NCI-H2171 (cell line): ENCODE measurements around the gene CELF2.

Source experiments
- DNase-seq: peaks from one replicate; lab custom pipeline; 2025; lab: John Stamatoyannopoulos, UW

CELF2 gene

GRCh38 chr10:11157292-11158076, 139.8 kb downstream of the CELF2 start:
- DNase-seq, result no peak

GRCh38 chr10:11158080-11158479, 140.4 kb downstream of the CELF2 start:
- DNase-seq, result no peak

GRCh38 chr10:11159543-11160215, 142.0 kb downstream of the CELF2 start:
- no peak for DNase-seq

- no peak for DNase-seq
Observed at GRCh38 chr10:11161096-11161495, 143.4 kb downstream of the CELF2 start.

- no peak for DNase-seq
Observed at GRCh38 chr10:11161910-11162309, 144.2 kb downstream of the CELF2 start.

- DNase-seq, result no peak
Observed at GRCh38 chr10:11162828-11163599, 145.3 kb downstream of the CELF2 start.

GRCh38 chr10:11163780-11164550, 146.3 kb downstream of the CELF2 start:
- no peak for DNase-seq

- DNase-seq, result no peak
Observed at GRCh38 chr10:11164551-11164802, 146.8 kb downstream of the CELF2 start.

- DNase-seq, result no peak
Observed at GRCh38 chr10:11164803-11165590, 147.3 kb downstream of the CELF2 start.

GRCh38 chr10:11165591-11166543, 148.2 kb downstream of the CELF2 start:
- DNase-seq, result no peak

- DNase-seq, result no peak
Observed at GRCh38 chr10:11166550-11166949, 148.9 kb downstream of the CELF2 start.

GRCh38 chr10:11167233-11167966, 149.7 kb downstream of the CELF2 start:
- DNase-seq, result no peak

- DNase-seq, result no peak
Observed at GRCh38 chr10:11168423-11169090, 150.9 kb downstream of the CELF2 start.

- no peak for DNase-seq
Observed at GRCh38 chr10:11169976-11170375, 152.3 kb downstream of the CELF2 start.

- DNase-seq, result no peak
Observed at GRCh38 chr10:11170574-11170973, 152.9 kb downstream of the CELF2 start.

- no peak for DNase-seq
Observed at GRCh38 chr10:11170993-11171851, 153.6 kb downstream of the CELF2 start.

GRCh38 chr10:11173042-11173441, 155.4 kb downstream of the CELF2 start:
- no peak for DNase-seq

- DNase-seq, result no peak
Observed at GRCh38 chr10:11175823-11176243, 158.2 kb downstream of the CELF2 start.
